Lower leg skin (tissue), 4 donors: ENCODE results near the gene ENAH. TPM values are rescaled to one million over a fixed set of nuclear protein-coding genes. Genes with fewer than 3 reads are reported as not detected.

Experiments used
- DNase-seq, 2 donors: peaks; one replicate each; pipeline ENCODE4 v3.0.0-alpha.2; 2019; ENCODE audit warnings: low spot score in 2 of 2
- H3K4me3 ChIP-seq: fragments of 200-600 bp; sonication (generic); 2 replicates; pipeline ENCODE4 v1.5.1; 2017; ENCODE audit warnings: mild to moderate bottlenecking, low read depth; ENCODE audit not compliant: poor library complexity, severe bottlenecking
- CTCF ChIP-seq, 3 donors: fragments of 450-650 bp; IDR thresholded peaks; one replicate each; pipeline ENCODE4 v1.5.1; 2016; ENCODE audit warnings: antibody characterized with exemption in 3 of 3, mild to moderate bottlenecking in 3 of 3, moderate library complexity in 2 of 3
- POLR2A ChIP-seq, 2 donors: fragments of 450-650 bp; IDR thresholded peaks; one replicate each; pipeline ENCODE4 v1.6.1; 2016 to 2017; ENCODE audit warnings: antibody characterized with exemption in 2 of 2, mild to moderate bottlenecking in 1 of 2, moderate library complexity in 1 of 2
- WGBS, 2 donors: methylation state at CpG; one replicate each; pipeline ENCODE4 v1.1.5; 2018; 5-methylcytosine and 5-hydroxymethylcytosine counted together
- intact Hi-C: fragments of 100-400 bp; cut with DNase I; formaldehyde crosslinking; loops from one replicate; pipeline ENCODE4 v1.15.0; 2023; ENCODE audit warnings: low total_unique reads
- total RNA-seq, 4 donors: library from RNA; depleted of rRNA; stranded (reverse); fragments of >200 nt; gene quantifications; one replicate each; pipeline ENCODE4 v1.1.0, GENCODE V29; 2016

Gene ENAH
- total RNA-seq, 4 donors from 2014 or later = 32.5 to 37.4 (median 35.2) TPM

- WGBS, 2 donors = 86 to 88% methylated on average over 7 of the region's 7 CpGs
- H3K4me3 ChIP-seq = no peak overlapping the region
- no peak for DNase-seq
- TF ChIP-seq POLR2A (IDR thresholded peaks at IDR 0.05) = no peak
- TF ChIP-seq CTCF (IDR thresholded peaks at IDR 0.05) = no peak
- intact Hi-C loops = no loop called here
Measured at GRCh38 chr1:225670356-225670755, 17.4 kb upstream of the ENAH start.

- DNase-seq = no peak
- intact Hi-C loops = no loop called here
- TF ChIP-seq POLR2A (IDR thresholded peaks at IDR 0.05) (no peak), CTCF (IDR thresholded peaks at IDR 0.05) (no peak)
- H3K4me3 ChIP-seq = no peak overlapping the region
- 76 to 85% methylated on average over 1 of the region's 1 CpG for WGBS, 2 donors
Measured at GRCh38 chr1:225668222-225668621, 15.3 kb upstream of the ENAH start.

- WGBS, 2 donors = 70 to 96% methylated on average over 4 of the region's 4 CpGs
- intact Hi-C loops = no loop called here
Measured at GRCh38 chr1:225667362-225667761, 14.4 kb upstream of the ENAH start.

GRCh38 chr1:225666495-225666894, 13.6 kb upstream of the ENAH start:
- TF ChIP-seq CTCF (IDR thresholded peaks at IDR 0.05) (no peak), POLR2A (IDR thresholded peaks at IDR 0.05) (no peak)
- DNase-seq = no peak
- H3K4me3 ChIP-seq = no peak overlapping the region
- intact Hi-C loops = no loop called here
- WGBS, 2 donors = 64 to 65% methylated on average over 4 of the region's 4 CpGs

More at GRCh38 chr1:225667362-225667761, 14.4 kb upstream of the ENAH start:
- DNase-seq = no peak
- no peak for TF ChIP-seq CTCF (IDR thresholded peaks at IDR 0.05)
- TF ChIP-seq POLR2A (IDR thresholded peaks at IDR 0.05) = no peak
- no peak overlapping the region for H3K4me3 ChIP-seq

GRCh38 chr1:225664762-225665161, 11.8 kb upstream of the ENAH start:
- no peak overlapping the region for H3K4me3 ChIP-seq
- intact Hi-C loops = no loop called here
- no peak for TF ChIP-seq POLR2A (IDR thresholded peaks at IDR 0.05)
- no peak for TF ChIP-seq CTCF (IDR thresholded peaks at IDR 0.05)
- DNase-seq = no peak
- 83 to 100% methylated on average over 2 of the region's 2 CpGs for WGBS, 2 donors

- DNase-seq = no peak
- TF ChIP-seq POLR2A (IDR thresholded peaks at IDR 0.05) (no peak), CTCF (IDR thresholded peaks at IDR 0.05) (no peak)
- no peak overlapping the region for H3K4me3 ChIP-seq
- intact Hi-C loops = no loop called here
- WGBS, 2 donors = 89 to 92% methylated on average over 2 of the region's 2 CpGs
Measured at GRCh38 chr1:225662155-225662554, 9.2 kb upstream of the ENAH start.
